K562 (cell line): ENCODE results near the gene PI4K2A. TPM values are rescaled to one million over a fixed set of nuclear protein-coding genes. Genes with fewer than 3 reads are reported as not detected.
"Not testable (repeated sequence)": the region's sequence is repeated elsewhere in the genome, so short reads cannot be mapped to it uniquely, and the experiment has no call there.

Source experiments
- ATAC-seq: fragments of 200-7000 bp; cut with Tn5 transposase; 3 replicates; pipeline ENCODE4 v1.9.1; 2020; ENCODE audit warnings: moderate library complexity
- BruUV-seq: library from RNA; stranded (reverse); fragments of 400-500 nt; replicated peaks from 2 replicates; lab custom pipeline; 2021; lab: Mats Ljungman, UMichigan
- CTCF ChIA-PET: fragments of 300-600 bp; formaldehyde crosslinking; extraction: SDS; loops from one replicate; lab custom pipeline; 2021; ENCODE audit warnings: low intra/inter-chr PET ratio; lab: Yijun Ruan, JAX
- POLR2A ChIA-PET: fragments of 300-600, 350-650 bp; sonication (Branson Sonifier 250); formaldehyde crosslinking; extraction: SDS; loops from one replicate; lab custom pipeline; 2021; ENCODE audit warnings: antibody characterized with exemption, inconsistent platforms; lab: Yijun Ruan, JAX
- DNase-seq, 4 experiments: peaks; one replicate each; pipeline versions ENCODE4 v3.0.0 to v3.0.0-alpha.2; 2011 to 2018; ENCODE audit warnings: low spot score in 3 of 4, mixed read lengths in 3 of 4; ENCODE audit errors: extremely low read depth in 1 of 4
- FAIRE-seq: peaks from 2 replicates; lab custom pipeline; 2011; peaks lifted over from hg19 to GRCh38; lab: Jason Lieb, UNC
- H2AFZ ChIP-seq: 2 replicates; pipeline ENCODE4 v1.6.0; 2011; ENCODE audit warnings: low read depth, low read length, control low read depth, inconsistent platforms
- H3K27ac ChIP-seq: fragments of 200-600 bp; 3 replicates; pipeline ENCODE4 v1.8.0; 2011; ENCODE audit warnings: low read depth, mild to moderate bottlenecking, control low read depth, inconsistent platforms, low read length, moderate library complexity, mixed read lengths; ENCODE audit errors: extremely low read depth
- H3K27me3 ChIP-seq, 2 experiments: fragments of 300-600 bp in 1 of 2; 2 replicates in 1 of 2; 3 replicates in 1 of 2; pipeline versions ENCODE4 v1.6.0 to v1.8.0; 2011; ENCODE audit warnings: inconsistent platforms in 2 of 2, low read length in 2 of 2, mild to moderate bottlenecking in 1 of 2, mixed read lengths in 1 of 2, moderate library complexity in 1 of 2; ENCODE audit not compliant: control insufficient read depth in 2 of 2, insufficient read depth in 2 of 2
- H3K36me3 ChIP-seq: fragments of 300-600 bp; 3 replicates; pipeline ENCODE4 v1.8.0; 2011; ENCODE audit warnings: mild to moderate bottlenecking, low read length, inconsistent platforms; ENCODE audit not compliant: control insufficient read depth, insufficient read depth
- H3K4me1 ChIP-seq, 2 experiments: fragments of 200-600 bp in 1 of 2; replicated peaks in 1 of 2; 2 replicates in 1 of 2; 3 replicates in 1 of 2; pipeline versions ENCODE4 v1.5.1 to v1.8.0; 2011; ENCODE audit warnings: inconsistent platforms in 2 of 2, low read length in 2 of 2, mild to moderate bottlenecking in 1 of 2, mixed read lengths in 1 of 2, moderate library complexity in 1 of 2; ENCODE audit not compliant: control insufficient read depth in 2 of 2, insufficient read depth in 2 of 2
- H3K4me2 ChIP-seq: 2 replicates; pipeline ENCODE4 v1.6.1; 2011; ENCODE audit warnings: low read length, control low read depth, inconsistent platforms, mixed read lengths; ENCODE audit not compliant: insufficient read depth
- H3K4me3 ChIP-seq: fragments of 200-600 bp; sonication (generic), shearing (Covaris generic); 2 replicates; pipeline ENCODE4 v1.5.1; 2016; ENCODE audit warnings: control low read depth, inconsistent platforms
- H3K79me2 ChIP-seq: fragments of 200-600 bp; 3 replicates; pipeline ENCODE4 v1.8.0; 2011; ENCODE audit warnings: low read length, inconsistent platforms; ENCODE audit not compliant: control insufficient read depth, insufficient read depth
- H3K9ac ChIP-seq, 2 experiments: 2 replicates each; pipeline versions ENCODE4 v1.6.0 to v1.6.1; 2011; ENCODE audit warnings: low read depth in 2 of 2, low read length in 2 of 2, control low read depth in 1 of 2, inconsistent platforms in 1 of 2, mild to moderate bottlenecking in 1 of 2, mixed read lengths in 1 of 2; ENCODE audit not compliant: insufficient read depth in 1 of 2
- H3K9me1 ChIP-seq: one replicate; pipeline ENCODE4 v1.6.0; 2011; ENCODE audit warnings: inconsistent platforms, mild to moderate bottlenecking, low read length, moderate library complexity; ENCODE audit not compliant: control insufficient read depth, insufficient read depth
- H3K9me3 ChIP-seq: replicated peaks from 2 replicates; pipeline ENCODE4 v1.5.1; 2011; ENCODE audit warnings: low read depth, low read length, inconsistent platforms; ENCODE audit not compliant: control insufficient read depth, insufficient read depth
- H4K20me1 ChIP-seq: replicated peaks from 2 replicates; pipeline ENCODE4 v1.6.1; 2011; ENCODE audit warnings: low read length, inconsistent platforms, mixed read lengths; ENCODE audit not compliant: control insufficient read depth, insufficient read depth
- WGBS: fragments of 100-300 bp; shearing (Covaris generic); methylation state at CpG from one replicate; pipeline ENCODE4 v1.1.6; 2016; ENCODE audit warnings: low coverage, mixed read lengths; ENCODE audit not compliant: insufficient coverage; ENCODE audit errors: missing lambda C conversion rate; 5-methylcytosine and 5-hydroxymethylcytosine counted together
- in situ Hi-C: fragments of 300-500 bp; cut with MboI; formaldehyde crosslinking; loops from 4 replicates; pipeline ENCODE4 v1.15.0; 2018; ENCODE audit warnings: inconsistent platforms, mixed read lengths
- intact Hi-C: fragments of 100-400 bp; cut with micrococcal nuclease; formaldehyde crosslinking; loops from 2 replicates; pipeline ENCODE4 v1.14.2; 2022
- polyA plus RNA-seq, 8 experiments: library from polyadenylated mRNA; depleted of rRNA in 4 of 8; stranded (reverse) in 5 of 8; unstranded in 3 of 8; fragments of >200 nt; fragmentation: Nextera tagmentation in 2 of 8; fragmentation: Illumina TruSeq in 1 of 8; extraction: Ambion mirVana in 2 of 8; extraction: Trizol in 1 of 8; gene quantifications; 2 replicates each; pipeline versions ENCODE4 v1.2.1 to v1.2.3, GENCODE V29; 2011 to 2014; ENCODE audit warnings: inconsistent platforms in 1 of 8, missing spikeins in 1 of 8
- total RNA-seq, 7 experiments: library from RNA; depleted of rRNA in 6 of 7; stranded (reverse); fragments of >200 nt in 6 of 7; fragmentation: Illumina TruSeq in 2 of 7; extraction: Trizol in 2 of 7; gene quantifications; 2 replicates each; pipeline versions ENCODE4 v1.2.1 to v1.2.3, GENCODE V29; 2011 to 2021; ENCODE audit warnings: low replicate concordance in 1 of 7
- TF ChIP-seq, protein P1 (sequence below): IDR thresholded peaks from 2 replicates; pipeline ENCODE4 v1.6.1; 2016; ENCODE audit warnings: missing genetic modification characterization, missing compliant biosample characterization
- TF ChIP-seq, protein P2 (sequence below): sonication (generic); formaldehyde crosslinking; IDR thresholded peaks from 2 replicates; pipeline ENCODE4 v1.8.1; 2023; ENCODE audit warnings: mild to moderate bottlenecking, missing genetic modification reagents

Gene PI4K2A
- total and polyA plus RNA-seq, 9 of the 15 experiments (the other 6 are each of a cell fraction or from before 2014, with no cell fraction given): 4.4 to 28.4 (median 16.5) TPM

- in situ Hi-C loops, DNase-seq, H4K20me1 ChIP-seq, intact Hi-C loops, H3K27me3 ChIP-seq, H3K4me2 ChIP-seq, H3K9me3 ChIP-seq, H3K27ac ChIP-seq, H3K4me3 ChIP-seq, H2AFZ ChIP-seq, ATAC-seq, BruUV-seq, FAIRE-seq, H3K9me1 ChIP-seq, CTCF ChIA-PET: not testable (repeated sequence)
- POLR2A ChIA-PET: interaction anchor here (1.5 kb wide), 1 partner anchor 22 kb away, joined by 3 read pairs; no protein-coding TSS in a partner anchor
- Histone ChIP-seq H3K79me2 (peaks cover 47% of the 10 kb centered on the region), H3K9ac (peak overlapping the region in 1 of 2 experiments; percentile 45; a peak in 1 of 4 replicates), H3K4me1 (peaks cover 7 to 17% of the 10 kb centered on the region in 2 experiments; a peak in 4 of 5 replicates), H3K36me3 (peaks cover 25% of the 10 kb centered on the region)
- TF ChIP-seq, protein P1, sequence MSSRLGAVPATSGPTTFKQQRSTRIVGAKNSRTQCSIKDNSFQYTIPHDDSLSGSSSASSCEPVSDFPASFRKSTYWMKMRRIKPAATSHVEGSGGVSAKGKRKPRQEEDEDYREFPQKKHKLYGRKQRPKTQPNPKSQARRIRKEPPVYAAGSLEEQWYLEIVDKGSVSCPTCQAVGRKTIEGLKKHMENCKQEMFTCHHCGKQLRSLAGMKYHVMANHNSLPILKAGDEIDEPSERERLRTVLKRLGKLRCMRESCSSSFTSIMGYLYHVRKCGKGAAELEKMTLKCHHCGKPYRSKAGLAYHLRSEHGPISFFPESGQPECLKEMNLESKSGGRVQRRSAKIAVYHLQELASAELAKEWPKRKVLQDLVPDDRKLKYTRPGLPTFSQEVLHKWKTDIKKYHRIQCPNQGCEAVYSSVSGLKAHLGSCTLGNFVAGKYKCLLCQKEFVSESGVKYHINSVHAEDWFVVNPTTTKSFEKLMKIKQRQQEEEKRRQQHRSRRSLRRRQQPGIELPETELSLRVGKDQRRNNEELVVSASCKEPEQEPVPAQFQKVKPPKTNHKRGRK: peak; percentile 85
- TF ChIP-seq, protein P2, sequence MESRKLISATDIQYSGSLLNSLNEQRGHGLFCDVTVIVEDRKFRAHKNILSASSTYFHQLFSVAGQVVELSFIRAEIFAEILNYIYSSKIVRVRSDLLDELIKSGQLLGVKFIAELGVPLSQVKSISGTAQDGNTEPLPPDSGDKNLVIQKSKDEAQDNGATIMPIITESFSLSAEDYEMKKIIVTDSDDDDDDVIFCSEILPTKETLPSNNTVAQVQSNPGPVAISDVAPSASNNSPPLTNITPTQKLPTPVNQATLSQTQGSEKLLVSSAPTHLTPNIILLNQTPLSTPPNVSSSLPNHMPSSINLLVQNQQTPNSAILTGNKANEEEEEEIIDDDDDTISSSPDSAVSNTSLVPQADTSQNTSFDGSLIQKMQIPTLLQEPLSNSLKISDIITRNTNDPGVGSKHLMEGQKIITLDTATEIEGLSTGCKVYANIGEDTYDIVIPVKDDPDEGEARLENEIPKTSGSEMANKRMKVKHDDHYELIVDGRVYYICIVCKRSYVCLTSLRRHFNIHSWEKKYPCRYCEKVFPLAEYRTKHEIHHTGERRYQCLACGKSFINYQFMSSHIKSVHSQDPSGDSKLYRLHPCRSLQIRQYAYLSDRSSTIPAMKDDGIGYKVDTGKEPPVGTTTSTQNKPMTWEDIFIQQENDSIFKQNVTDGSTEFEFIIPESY: peak; percentile 38; the same call in 1 of the 2 replicates
- 73% methylated on average over 7 of the region's 13 CpGs for WGBS
These were observed 2.1 kb downstream of the PI4K2A start for GRCh38 chr10:97642471-97643159.
